GM12873 (cell line): ENCODE results near the gene RFXANK.

Experiments used
- CTCF ChIP-seq: IDR thresholded peaks from 2 replicates; pipeline ENCODE4 v1.5.1; 2012; ENCODE audit warnings: low read depth, mild to moderate bottlenecking, moderate library complexity, low read length, control low read depth; ENCODE audit not compliant: insufficient read depth; ENCODE audit errors: missing control alignments

Gene RFXANK

GRCh38 chr19:19204181-19204580 is 12.1 kb downstream of the RFXANK start:
- peak; percentile 13 for TF ChIP-seq CTCF

- no peak for TF ChIP-seq CTCF
Measured at GRCh38 chr19:19205416-19206410, 13.7 kb downstream of the RFXANK start.

- no peak for TF ChIP-seq CTCF
Measured at GRCh38 chr19:19206938-19207337, 14.9 kb downstream of the RFXANK start.

GRCh38 chr19:19207637-19208572 is 15.8 kb downstream of the RFXANK start:
- no peak for TF ChIP-seq CTCF

- TF ChIP-seq CTCF, result no peak
Measured at GRCh38 chr19:19209372-19209771, 17.3 kb downstream of the RFXANK start.

GRCh38 chr19:19211499-19212420 is 19.7 kb downstream of the RFXANK start, which contains the start of gene NCAN:
TSS of gene NCAN (plus strand) at chr19:19211958. CDS start at chr19:19216954, 4,996 bp downstream.
- no peak for TF ChIP-seq CTCF
